Hepatocyte (in vitro differentiated cells): ENCODE measurements around the gene MLKL.

Source experiments
- CTCF ChIP-seq: fragments of 200-600 bp; sonication (generic); IDR thresholded peaks from 2 replicates; pipeline ENCODE4 v1.5.1; 2016; ENCODE audit warnings: antibody characterized with exemption, mild to moderate bottlenecking; ENCODE audit not compliant: poor library complexity
- EZH2 ChIP-seq: fragments of 200-600 bp; sonication (generic); IDR thresholded peaks from 2 replicates; pipeline ENCODE4 v1.6.1; 2016; ENCODE audit warnings: antibody characterized with exemption, mild to moderate bottlenecking, borderline replicate concordance

GRCh38 chr16:74682556-74682955 lies 18.1 kb downstream of the MLKL start:
- TF ChIP-seq CTCF (no peak), EZH2 (no peak)
